HepG2 (cell line): ENCODE results near the gene TLCD1. TPM values are rescaled to one million over a fixed set of nuclear protein-coding genes. Genes with fewer than 3 reads are reported as not detected.

Source experiments
- CBX1 ChIP-seq: IDR thresholded peaks from one replicate; pipeline ENCODE4 v1.6.1; 2016; ENCODE audit warnings: antibody characterized with exemption, low read depth
- CHD2 ChIP-seq: IDR thresholded peaks from 2 replicates; pipeline ENCODE4 v1.6.1; 2011; ENCODE audit warnings: low read depth, low read length, improper control_type of control experiment
- DMAP1 ChIP-seq: IDR thresholded peaks from 2 replicates; pipeline ENCODE4 v1.6.1; 2016
- DNMT3B ChIP-seq: conservative IDR thresholded peaks from 2 replicates; pipeline ENCODE4 v1.6.1; 2016; ENCODE audit warnings: missing biosample characterization, control low read depth
- HIC2 ChIP-seq: sonication (generic); formaldehyde crosslinking; IDR thresholded peaks from 2 replicates; pipeline ENCODE4 v1.9.0; 2022; ENCODE audit warnings: low read depth, missing genetic modification reagents
- KDM1A ChIP-seq: IDR thresholded peaks from 2 replicates; pipeline ENCODE4 v1.6.1; 2016; ENCODE audit warnings: missing compliant biosample characterization
- NFIB ChIP-seq: sonication (generic); formaldehyde crosslinking; IDR thresholded peaks from 2 replicates; pipeline ENCODE4 v1.9.0; 2021; ENCODE audit warnings: missing genetic modification reagents, mild to moderate bottlenecking, borderline replicate concordance
- NFIC ChIP-seq: IDR thresholded peaks from 2 replicates; pipeline ENCODE4 v1.6.1; 2012; ENCODE audit warnings: mild to moderate bottlenecking, low read length, inconsistent platforms
- RBAK ChIP-seq: sonication (generic); formaldehyde crosslinking; IDR thresholded peaks from 2 replicates; pipeline ENCODE4 v1.5.1; 2020; ENCODE audit warnings: mild to moderate bottlenecking, missing genetic modification reagents
- RNF219 ChIP-seq: sonication (generic); formaldehyde crosslinking; IDR thresholded peaks from 2 replicates; pipeline ENCODE4 v1.5.0; 2020; ENCODE audit warnings: mild to moderate bottlenecking, missing genetic modification reagents
- RORA ChIP-seq: sonication (generic); formaldehyde crosslinking; IDR thresholded peaks from 2 replicates; pipeline ENCODE4 v1.5.0; 2020; ENCODE audit warnings: mild to moderate bottlenecking, missing genetic modification reagents, moderate library complexity
- SALL1 ChIP-seq: sonication (generic); formaldehyde crosslinking; IDR thresholded peaks from 2 replicates; pipeline ENCODE4 v1.8.0; 2022; ENCODE audit warnings: mild to moderate bottlenecking, missing genetic modification reagents
- SIN3B ChIP-seq: fragments of 150-350 bp; IDR thresholded peaks from 2 replicates; pipeline ENCODE4 v1.6.1; 2014; ENCODE audit warnings: low read length
- SMYD3 ChIP-seq: sonication (generic); formaldehyde crosslinking; IDR thresholded peaks from 2 replicates; pipeline ENCODE4 v1.8.1; 2023; ENCODE audit warnings: mild to moderate bottlenecking, missing genetic modification reagents
- SP140L ChIP-seq: sonication (generic); formaldehyde crosslinking; IDR thresholded peaks from 2 replicates; pipeline ENCODE4 v1.4.0; 2020; ENCODE audit warnings: missing genetic modification reagents, borderline replicate concordance
- SRF ChIP-seq: IDR thresholded peaks from 2 replicates; pipeline ENCODE4 v1.6.1; 2011; ENCODE audit warnings: mild to moderate bottlenecking, low read depth, low read length, moderate library complexity
- TMF1 ChIP-seq: sonication (generic); formaldehyde crosslinking; IDR thresholded peaks from 2 replicates; pipeline ENCODE4 v1.8.1; 2022; ENCODE audit warnings: low read depth, missing genetic modification reagents
- ZFX ChIP-seq: sonication (generic); formaldehyde crosslinking; IDR thresholded peaks from 2 replicates; pipeline ENCODE4 v1.4.0; 2020; ENCODE audit warnings: mild to moderate bottlenecking, low read depth, missing genetic modification reagents, moderate library complexity
- ZNF253 ChIP-seq: sonication (generic); formaldehyde crosslinking; IDR thresholded peaks from 2 replicates; pipeline ENCODE4 v1.8.0; 2022; ENCODE audit warnings: mild to moderate bottlenecking, missing genetic modification reagents, borderline replicate concordance
- ZNF468 ChIP-seq: sonication (generic); formaldehyde crosslinking; IDR thresholded peaks from 2 replicates; pipeline ENCODE4 v1.8.0; 2022; ENCODE audit warnings: mild to moderate bottlenecking, moderate library complexity, missing genetic modification reagents
- ZNF609 ChIP-seq: sonication (generic); formaldehyde crosslinking; IDR thresholded peaks from 2 replicates; pipeline ENCODE4 v1.4.0; 2020; ENCODE audit warnings: mild to moderate bottlenecking, missing genetic modification reagents, borderline replicate concordance
- ZNF629 ChIP-seq: sonication (generic); formaldehyde crosslinking; conservative IDR thresholded peaks from 2 replicates; pipeline ENCODE4 v1.5.0; 2020; ENCODE audit warnings: missing genetic modification reagents
- ZSCAN31 ChIP-seq: sonication (generic); formaldehyde crosslinking; IDR thresholded peaks from 2 replicates; pipeline ENCODE4 v1.5.0; 2020; ENCODE audit warnings: low read depth, mild to moderate bottlenecking, missing genetic modification reagents
- polyA plus RNA-seq, 8 experiments: library from polyadenylated mRNA; depleted of rRNA in 3 of 8; stranded (reverse) in 7 of 8; unstranded in 1 of 8; fragments of >200 nt; fragmentation: Illumina TruSeq in 4 of 8; extraction: Trizol in 4 of 8; gene quantifications; 2 replicates each; pipeline versions ENCODE4 v1.2.1 to v1.2.3, GENCODE V29; 2011 to 2016; ENCODE audit warnings: low read depth in 4 of 8, missing spikeins in 1 of 8, mixed read lengths in 1 of 8; ENCODE audit not compliant: insufficient read depth in 1 of 8
- total RNA-seq, 5 experiments: library from RNA; depleted of rRNA; stranded (reverse); fragments of >200 nt; fragmentation: Illumina TruSeq; extraction: Trizol; gene quantifications; 2 replicates each; pipeline ENCODE4 v1.2.3, GENCODE V29; 2016; ENCODE audit warnings: low read depth in 1 of 5

The TLCD1 gene
- total and polyA plus RNA-seq, 2 of the 13 experiments (the other 11 are each of a cell fraction or from before 2014, with no cell fraction given), result 14.9 to 19.6 TPM

DNA sequence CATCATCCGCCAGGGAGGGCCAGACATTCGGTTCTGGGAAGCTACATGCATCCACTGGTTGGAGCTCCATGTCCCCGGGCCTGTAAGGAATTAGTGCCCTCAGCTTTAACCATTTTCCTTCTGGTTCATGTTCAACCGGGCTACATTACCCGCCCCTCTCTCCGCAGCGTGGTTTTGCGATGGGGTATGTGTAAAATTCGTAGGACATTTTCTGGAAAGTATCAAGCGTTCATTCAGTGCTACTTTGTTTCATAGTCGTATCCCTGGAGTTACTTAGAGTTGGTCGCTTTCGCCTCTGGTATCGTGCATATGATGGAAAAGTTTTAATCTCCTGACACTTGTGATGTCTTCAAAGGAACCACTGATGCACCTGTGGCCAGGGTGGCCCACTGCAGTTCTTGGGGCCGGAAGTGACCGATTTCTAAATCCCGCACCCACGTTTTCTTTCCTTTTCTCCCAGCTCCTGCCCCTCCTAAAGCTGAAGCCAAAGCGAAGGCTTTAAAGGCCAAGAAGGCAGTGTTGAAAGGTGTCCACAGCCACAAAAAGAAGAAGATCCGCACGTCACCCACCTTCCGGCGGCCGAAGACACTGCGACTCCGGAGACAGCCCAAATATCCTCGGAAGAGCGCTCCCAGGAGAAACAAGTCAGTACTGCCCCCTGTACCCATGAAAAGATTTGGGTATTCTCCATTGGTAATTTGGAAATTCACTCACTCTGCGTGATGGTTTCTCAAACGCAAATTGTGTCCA is 5.6 kb downstream of the TLCD1 start (continued):
- TF ChIP-seq SP140L (CRISPR knock-in tag), result no peak
- no peak for TF ChIP-seq RORA (CRISPR knock-in tag)
- TF ChIP-seq ZNF468 (CRISPR knock-in tag), result no peak
- no peak for TF ChIP-seq ZSCAN31 (CRISPR knock-in tag)
- no peak; the same call in 1 of the 2 replicates for TF ChIP-seq ZFX
- no peak for TF ChIP-seq KDM1A (CRISPR knock-in tag)
- TF ChIP-seq ZNF609 (CRISPR knock-in tag), result no peak
- no peak for TF ChIP-seq TMF1 (CRISPR knock-in tag)
- TF ChIP-seq SALL1 (CRISPR knock-in tag), result 0 out of 2 replicates have a peak, but pooled peaks have one; percentile 32
- TF ChIP-seq RBAK, result no peak
- TF ChIP-seq SRF, result no peak
- no peak for TF ChIP-seq NFIB
- TF ChIP-seq ZNF629 (CRISPR knock-in tag), result no peak
- no peak for TF ChIP-seq CBX1
- TF ChIP-seq SMYD3 (CRISPR knock-in tag), result no peak; the same call in 1 of the 2 replicates
- no peak for TF ChIP-seq RNF219 (CRISPR knock-in tag)
- TF ChIP-seq DNMT3B, result 0 out of 2 replicates have a peak, but pooled peaks have one; percentile 10
- TF ChIP-seq NFIC, result peak; percentile 18; the same call in 1 of the 2 replicates
- TF ChIP-seq ZNF253 (CRISPR knock-in tag), result 0 out of 2 replicates have a peak, but pooled peaks have one; percentile 7
- TF ChIP-seq HIC2, result no peak
- no peak for TF ChIP-seq CHD2
- no peak; the same call in 1 of the 2 replicates for TF ChIP-seq SIN3B
- TF ChIP-seq DMAP1 (CRISPR knock-in tag), result peak; percentile 6
